ENCODE results near the gene SGSM1.
"Not testable (repeated sequence)": the region's sequence is repeated elsewhere in the genome, so short reads cannot be mapped to it uniquely, and the experiment has no call there.

Gene SGSM1

DNA sequence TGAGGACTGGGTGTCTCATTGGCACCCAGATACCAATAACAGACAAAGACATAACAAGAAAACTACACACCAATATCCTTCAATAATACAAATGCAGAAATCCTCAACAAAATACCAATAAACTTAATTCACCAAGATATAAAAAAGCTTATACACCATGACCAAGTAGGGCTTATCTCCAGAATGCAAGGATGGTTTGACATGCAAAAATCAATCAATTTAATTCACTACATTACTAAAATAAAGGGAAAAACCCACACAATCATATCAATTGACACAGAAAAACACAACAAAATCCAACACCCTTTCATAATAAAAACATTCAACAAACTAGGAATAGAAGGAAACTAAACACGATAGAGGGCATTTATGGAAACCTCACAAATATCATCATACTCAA is 99.9 kb downstream of the SGSM1 start:
- TF ChIP-seq ZFX (IDR thresholded peaks at IDR 0.05; ENCODE audit: borderline replicate concordance) = no peak
- TF ChIP-seq, protein P1, sequence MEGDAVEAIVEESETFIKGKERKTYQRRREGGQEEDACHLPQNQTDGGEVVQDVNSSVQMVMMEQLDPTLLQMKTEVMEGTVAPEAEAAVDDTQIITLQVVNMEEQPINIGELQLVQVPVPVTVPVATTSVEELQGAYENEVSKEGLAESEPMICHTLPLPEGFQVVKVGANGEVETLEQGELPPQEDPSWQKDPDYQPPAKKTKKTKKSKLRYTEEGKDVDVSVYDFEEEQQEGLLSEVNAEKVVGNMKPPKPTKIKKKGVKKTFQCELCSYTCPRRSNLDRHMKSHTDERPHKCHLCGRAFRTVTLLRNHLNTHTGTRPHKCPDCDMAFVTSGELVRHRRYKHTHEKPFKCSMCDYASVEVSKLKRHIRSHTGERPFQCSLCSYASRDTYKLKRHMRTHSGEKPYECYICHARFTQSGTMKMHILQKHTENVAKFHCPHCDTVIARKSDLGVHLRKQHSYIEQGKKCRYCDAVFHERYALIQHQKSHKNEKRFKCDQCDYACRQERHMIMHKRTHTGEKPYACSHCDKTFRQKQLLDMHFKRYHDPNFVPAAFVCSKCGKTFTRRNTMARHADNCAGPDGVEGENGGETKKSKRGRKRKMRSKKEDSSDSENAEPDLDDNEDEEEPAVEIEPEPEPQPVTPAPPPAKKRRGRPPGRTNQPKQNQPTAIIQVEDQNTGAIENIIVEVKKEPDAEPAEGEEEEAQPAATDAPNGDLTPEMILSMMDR (IDR thresholded peaks at IDR 0.05) = no peak
- H3K27ac ChIP-seq = no peak overlapping the region

DNA sequence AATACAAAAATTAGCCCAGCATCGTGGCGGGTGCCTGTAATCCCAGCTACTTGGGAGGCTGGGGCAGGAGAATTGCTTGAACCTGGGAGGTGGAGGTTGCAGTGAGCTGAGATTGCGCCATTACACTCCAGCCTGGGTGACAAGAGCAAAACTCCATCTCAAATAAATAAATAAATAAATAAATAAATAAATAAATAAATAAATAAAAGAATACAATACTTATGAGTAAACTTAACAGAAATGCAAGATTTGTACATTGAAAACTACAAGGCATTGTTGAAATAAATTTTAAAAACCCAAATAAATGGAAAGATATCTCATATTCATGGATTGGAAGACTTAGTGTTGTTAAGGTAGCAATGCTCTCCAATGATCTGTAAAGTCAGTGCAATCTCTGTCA is 101.1 kb downstream of the SGSM1 start:
- H3K27ac ChIP-seq = not testable (repeated sequence)

DNA sequence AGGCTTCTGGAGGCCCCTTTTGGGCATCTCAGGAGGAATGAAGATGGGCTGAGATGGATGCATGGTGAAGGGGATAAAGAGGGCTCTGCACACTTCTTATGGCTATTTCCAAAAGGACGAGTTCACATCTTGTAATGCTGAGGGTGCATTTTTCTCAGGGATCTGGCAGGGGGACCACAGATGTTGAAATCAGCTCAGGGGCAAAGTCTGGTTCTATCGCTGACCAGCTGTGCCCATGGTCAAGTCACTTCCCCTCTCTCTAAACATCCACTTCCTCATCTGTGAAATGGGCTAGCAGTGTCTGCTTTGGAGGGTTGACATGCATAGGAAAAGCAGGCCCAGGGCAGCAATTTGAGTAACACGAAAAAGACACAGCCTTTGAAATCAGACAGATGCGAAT is 114.0 kb downstream of the SGSM1 start:
- TF ChIP-seq ZFX (IDR thresholded peaks at IDR 0.05; ENCODE audit: borderline replicate concordance) = no peak
- TF ChIP-seq, protein P1 (IDR thresholded peaks at IDR 0.05) = no peak

DNA sequence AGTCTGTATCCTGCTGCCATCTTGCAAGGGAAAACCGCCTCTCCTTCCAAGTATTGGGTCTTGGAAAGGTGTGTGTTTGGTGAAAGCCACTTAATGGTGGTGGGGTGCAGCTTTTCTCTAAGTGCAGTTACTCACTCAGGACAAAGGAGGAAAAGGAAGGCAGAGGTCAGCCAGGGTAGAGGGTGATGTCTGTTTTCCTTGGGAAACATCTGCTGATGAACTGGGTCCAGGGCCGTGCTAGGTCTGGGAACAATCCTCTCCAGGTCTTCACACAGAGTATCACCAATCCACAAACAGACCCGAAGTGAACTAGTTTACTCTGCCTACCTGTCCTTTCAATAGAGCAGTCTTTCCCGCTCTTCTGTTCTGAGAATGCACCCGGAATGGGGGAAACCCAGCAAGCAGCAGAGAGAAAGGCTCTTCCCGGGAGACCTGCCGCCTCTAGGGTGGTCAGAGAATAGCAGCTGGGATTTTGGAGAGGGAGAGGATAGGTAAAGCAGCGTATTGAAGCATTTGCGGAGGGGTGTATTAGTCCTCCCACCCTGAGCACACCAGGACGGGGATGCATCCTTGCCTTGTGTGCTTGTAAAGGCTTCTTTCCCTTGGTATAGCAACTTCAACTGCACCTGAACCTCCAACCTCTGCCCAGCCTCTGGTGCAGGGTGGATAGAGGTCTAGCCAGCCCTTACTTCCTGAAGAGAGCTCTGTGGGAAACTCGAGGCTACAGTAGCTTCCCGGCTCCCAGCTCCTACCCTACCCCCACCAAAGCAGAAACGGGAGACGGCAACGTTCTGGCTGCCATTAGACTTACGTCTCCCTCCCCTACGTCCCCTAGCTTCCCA is 119.8 kb downstream of the SGSM1 start:
- no peak for TF ChIP-seq ZFX (IDR thresholded peaks at IDR 0.05; ENCODE audit: borderline replicate concordance)
- TF ChIP-seq, protein P1 (IDR thresholded peaks at IDR 0.05) = no peak
- H3K27ac ChIP-seq = no peak overlapping the region

More for the DNA sequence above, 114.0 kb downstream of the SGSM1 start:
- H3K27ac ChIP-seq = no peak overlapping the region

DNA sequence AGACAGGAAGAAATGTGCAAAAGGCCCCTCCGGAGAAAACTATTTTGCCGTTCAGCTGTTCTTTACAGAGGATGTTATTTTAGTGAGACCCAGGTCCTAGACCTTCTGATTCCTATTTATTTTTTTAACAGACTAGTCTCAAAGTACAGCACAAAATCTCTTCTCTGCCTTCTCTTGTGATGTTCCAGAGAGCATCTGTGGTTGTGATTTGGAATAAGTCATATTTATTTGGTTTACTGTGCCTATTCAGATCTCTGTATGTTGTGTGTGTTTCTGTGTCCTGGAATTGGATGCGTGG is 120.4 kb downstream of the SGSM1 start:
- TF ChIP-seq ZFX (IDR thresholded peaks at IDR 0.05; ENCODE audit: borderline replicate concordance) = no peak
- TF ChIP-seq, protein P1 (IDR thresholded peaks at IDR 0.05) = no peak
- no peak overlapping the region for H3K27ac ChIP-seq

DNA sequence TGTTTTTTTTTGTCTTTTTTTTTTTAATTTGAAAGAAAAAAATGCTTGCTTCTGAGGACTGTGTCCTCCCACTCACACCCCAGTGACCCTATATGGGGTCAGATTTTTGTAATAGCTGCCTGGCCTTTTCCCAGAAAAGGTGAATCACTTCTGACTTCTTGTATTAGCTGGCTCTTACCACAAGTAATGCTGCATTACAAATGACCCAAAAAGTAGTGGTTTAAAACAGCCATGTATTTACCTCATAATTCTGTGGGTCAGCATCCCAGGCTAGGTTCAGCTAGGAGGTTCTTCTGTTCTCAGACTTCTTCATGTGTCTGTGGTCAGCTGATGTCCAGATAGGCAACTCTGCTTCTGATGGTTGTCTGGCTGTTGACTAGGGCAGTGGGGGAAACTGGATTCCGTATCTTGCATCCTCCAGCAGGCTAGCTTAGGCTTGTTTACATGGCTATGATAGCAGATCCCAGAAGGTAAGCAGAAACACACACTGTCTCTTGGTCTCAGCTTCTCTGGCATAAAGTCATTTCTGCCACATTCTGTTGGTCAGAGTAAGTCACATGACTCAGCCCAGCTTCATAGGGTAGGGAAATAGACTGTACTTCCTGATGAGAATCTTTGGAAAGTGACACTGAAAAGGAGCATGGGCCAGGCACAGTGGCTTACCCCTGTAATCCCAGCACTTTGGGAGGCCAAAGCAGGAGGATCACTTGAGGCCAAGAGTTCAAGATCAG is 121.0 kb downstream of the SGSM1 start:
- TF ChIP-seq, protein P1 (IDR thresholded peaks at IDR 0.05) = no peak
- no peak for TF ChIP-seq ZFX (IDR thresholded peaks at IDR 0.05; ENCODE audit: borderline replicate concordance)
- no peak overlapping the region for H3K27ac ChIP-seq

DNA sequence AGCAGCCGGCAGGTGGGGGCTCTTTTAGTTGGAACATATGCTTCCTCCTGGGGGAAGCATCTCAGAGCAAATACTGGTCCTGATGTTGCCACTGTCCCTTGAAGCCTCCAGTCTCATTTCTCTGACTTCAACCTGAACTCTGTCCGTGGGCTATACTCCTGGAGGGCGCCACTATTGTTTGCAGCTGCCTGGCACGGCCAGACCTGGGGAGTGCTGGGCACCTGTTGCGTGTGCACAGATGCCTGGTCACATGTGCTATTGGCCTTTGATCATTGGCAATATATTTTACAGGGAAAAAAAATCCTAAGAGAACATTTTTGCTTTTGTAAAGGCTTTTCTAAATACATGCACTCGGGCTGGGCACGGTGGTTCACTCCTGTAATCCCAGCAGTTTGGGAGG is 122.3 kb downstream of the SGSM1 start:
- TF ChIP-seq, protein P1 (IDR thresholded peaks at IDR 0.05) = no peak
- TF ChIP-seq ZFX (IDR thresholded peaks at IDR 0.05; ENCODE audit: borderline replicate concordance) = no peak
- no peak overlapping the region for H3K27ac ChIP-seq
